Measurements from ENCODE around the gene ATXN7L1.
"Not testable (repeated sequence)": the region's sequence is repeated elsewhere in the genome, so short reads cannot be mapped to it uniquely, and the experiment has no call there.

Gene ATXN7L1

DNA sequence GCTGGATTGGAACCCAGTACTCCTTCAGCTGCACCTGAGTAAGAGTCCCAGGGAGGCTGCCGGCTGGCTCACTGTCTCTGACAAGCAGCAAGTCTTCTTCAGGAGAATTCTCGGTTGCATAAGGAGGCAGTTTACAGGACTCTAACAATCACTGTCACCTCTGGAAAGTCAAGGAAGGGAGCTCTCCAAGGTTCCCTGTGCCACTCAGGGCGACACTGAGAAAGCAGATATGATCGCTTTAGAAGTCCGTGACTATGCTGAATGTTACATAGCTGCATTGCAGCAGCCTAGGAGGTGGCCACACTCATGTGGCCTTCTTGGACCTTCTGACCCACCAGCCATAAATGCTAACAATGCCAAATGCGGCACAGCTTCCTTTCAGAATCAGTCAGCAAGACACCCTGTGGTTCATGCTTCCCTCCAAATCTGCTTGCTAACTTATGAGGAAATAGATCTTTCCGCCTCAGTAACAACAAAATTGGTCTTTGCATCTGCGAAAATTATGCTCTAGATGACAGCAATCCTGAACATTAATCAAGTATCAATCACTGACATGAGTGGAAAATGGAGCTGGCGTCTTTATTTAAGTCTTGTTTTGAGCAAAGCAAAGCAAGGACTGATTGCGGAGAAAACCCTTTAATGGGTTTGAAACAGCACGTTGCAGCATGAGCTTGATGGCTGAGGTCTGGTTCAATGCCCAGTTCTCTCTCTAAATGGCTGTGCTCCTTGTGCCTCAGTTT is 132.9 kb downstream of the ATXN7L1 start:
- DNase-seq (ENCODE audit: low read depth) = no peak

DNA sequence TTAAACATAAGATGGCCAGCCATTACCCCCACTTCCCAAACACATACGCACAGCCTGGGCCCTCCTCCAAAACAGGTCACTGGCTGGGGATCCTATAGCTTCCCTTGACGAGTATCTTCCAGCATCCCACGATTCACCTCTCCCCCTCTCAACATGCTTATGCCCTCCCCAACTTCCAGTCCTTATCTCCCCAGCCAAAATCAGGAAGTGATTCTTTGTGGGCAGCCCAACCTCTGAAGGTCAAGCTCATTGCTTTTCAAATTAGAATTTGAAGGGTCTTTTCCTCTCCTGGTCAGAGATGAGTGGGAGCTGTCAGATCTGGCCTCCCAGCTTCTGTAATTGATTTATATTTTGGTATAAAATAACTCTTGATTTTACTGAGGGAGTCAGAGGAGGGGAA is 133.6 kb downstream of the ATXN7L1 start:
- DNase-seq (ENCODE audit: low read depth) = no peak

DNA sequence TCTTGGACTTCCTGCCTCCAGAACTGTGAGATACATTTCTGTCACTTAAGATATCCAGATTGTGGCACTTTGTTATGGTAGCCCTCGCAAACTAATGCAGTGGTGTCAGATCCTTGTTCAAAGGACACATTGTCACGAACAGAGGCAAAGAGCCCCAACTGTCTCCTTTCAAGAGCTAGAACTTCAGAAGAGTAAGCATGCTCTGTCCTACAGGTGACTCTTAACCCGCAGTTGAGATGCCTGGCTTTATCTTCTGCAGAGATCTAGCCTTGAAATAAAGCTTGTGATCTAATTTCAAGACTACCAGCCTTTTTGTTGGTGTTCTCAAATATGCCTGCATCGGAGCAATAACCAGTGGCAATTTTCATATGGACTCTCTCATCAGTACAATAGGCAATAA is 134.4 kb downstream of the ATXN7L1 start:
- no peak for DNase-seq (ENCODE audit: low read depth)

DNA sequence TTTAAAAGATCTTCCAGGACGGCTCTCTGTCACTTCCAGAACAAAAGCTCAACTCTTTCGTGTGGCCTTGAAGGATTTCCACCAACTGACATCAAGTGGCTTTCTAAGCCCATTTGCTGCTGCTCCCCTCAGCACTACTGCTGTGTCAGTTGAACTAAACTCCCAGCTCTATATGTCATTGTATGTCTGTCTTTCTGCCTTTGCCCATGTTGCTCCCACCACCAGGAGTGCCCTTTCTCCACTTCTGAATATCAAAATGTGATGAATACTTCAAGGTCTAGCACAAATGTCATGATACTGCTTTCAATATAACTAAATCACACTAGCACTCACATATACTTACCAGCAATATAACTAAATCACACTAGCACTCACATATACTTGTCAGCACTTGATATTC is 138.3 kb downstream of the ATXN7L1 start:
- DNase-seq (ENCODE audit: low read depth) = no peak

DNA sequence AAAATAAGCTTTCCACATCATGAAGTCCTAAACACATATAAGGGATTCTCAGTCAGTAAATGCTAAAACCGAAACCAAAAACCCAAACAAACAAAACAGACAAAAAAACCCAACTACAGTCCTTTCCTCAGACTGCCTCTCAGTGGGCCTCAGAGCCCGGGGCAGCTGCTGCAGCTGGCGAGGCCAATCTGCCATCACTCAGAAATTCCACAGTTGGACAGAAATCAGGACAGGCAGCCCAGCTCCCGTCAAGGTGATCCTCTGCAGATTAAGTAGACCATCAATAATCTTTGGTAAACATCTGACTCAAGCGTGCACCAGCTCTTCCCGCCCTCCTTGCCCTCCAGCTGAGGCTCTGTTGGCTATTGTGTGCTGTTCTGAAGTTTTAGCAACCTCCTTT is 142.2 kb downstream of the ATXN7L1 start:
- no peak for DNase-seq (ENCODE audit: low read depth)

DNA sequence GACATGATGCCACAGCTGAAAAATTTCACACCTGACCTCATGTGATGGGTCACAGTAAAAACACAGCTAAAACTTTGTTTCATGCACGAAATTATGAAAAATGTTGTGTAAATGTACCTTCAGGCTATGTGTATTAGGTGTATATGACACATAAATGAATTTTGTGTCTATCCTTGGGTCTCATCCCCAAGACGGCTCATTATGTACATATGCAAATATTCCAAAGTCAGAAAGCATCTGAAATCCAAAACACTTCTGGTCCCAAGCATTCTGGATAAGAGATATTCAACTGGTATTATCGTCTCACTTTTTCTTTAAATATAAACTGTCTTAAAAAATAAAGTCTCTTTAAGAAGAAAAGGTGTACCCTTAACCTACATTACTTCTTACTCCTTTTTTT is 145.4 kb downstream of the ATXN7L1 start:
- DNase-seq (ENCODE audit: low read depth) = no peak

DNA sequence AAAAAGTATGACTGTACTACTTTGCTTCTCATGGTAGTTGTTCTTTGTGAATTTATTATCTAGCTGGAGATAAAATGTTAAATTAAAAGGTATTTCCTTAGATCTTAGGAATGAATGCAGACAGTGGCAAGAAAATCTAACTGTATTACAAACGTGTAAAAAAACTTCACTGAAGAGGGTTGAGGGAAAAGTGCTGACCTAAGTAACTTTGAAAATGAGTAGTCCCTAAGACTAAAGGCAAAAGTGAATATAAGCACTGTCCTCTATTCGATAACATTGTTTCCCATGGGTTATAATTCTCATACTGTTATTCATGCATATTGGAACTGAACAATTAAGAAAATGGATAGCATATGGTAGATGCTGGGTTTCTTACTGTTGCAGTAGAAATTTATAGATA is 148.4 kb downstream of the ATXN7L1 start:
- no peak for DNase-seq (ENCODE audit: low read depth)

DNA sequence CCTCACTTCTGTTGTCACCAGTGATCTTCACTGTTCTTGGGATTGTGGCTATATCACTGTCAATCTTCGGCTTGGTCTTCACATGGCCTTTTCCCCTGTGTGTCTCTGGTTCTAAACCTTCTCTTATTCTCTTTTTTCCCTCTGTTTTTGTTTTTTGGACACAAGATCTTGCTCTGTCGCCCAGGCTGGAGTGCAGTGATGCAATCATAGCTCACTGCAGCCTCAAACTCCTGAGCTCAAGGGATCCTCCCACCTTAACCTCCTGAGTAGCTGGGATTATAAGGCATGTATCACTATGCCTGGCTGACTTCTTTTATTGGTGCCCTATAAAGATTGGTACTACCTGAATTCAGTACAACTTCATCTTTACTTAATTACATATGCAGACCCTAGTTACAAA is 151.7 kb downstream of the ATXN7L1 start:
- no peak for DNase-seq (ENCODE audit: low read depth)

DNA sequence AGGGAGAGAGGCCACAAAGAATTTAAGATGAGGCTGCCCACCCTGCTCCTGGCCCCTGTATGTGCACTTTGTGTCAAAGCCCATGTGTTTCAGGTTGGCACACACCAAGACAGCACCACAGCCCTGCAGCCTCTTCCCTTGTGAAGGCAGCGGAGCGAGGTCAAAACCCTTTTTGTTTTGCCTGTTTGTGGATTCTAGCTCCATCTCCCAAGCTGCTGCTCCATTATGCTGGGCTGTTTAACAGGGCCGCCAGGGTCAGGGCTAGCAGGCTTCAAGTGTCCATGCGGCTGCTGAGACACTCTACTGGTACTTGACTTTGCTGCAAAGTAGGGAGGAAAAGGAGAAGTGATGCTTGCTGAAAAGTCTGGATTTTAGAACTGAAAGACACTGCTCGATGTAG is 152.8 kb downstream of the ATXN7L1 start:
- DNase-seq (ENCODE audit: low read depth) = no peak

DNA sequence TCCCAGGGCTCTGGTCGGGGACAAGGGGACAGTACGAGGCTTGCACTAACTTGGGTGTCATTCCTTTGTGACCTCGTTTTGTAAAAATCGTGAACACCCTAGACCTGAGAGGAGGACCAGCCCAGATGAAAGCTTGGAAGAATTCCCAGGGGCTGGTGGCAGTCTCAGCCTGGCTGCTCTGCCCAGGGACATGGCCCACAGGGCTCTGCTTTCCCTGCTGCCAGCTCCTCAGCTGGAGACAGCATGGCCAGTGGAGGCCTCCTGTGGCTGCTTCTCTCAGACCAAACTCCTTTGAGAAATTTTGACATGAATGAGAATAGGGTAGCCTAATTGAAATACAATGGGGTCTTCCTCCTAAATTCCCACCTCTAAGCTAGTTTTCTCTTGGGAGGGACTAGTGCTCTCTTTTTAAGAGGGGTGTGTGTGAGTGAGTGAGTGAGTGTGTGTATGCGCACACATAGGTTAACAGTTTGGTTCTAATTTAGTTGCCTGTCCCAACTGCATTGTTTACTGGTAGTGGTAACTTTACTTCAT is 154.8 kb downstream of the ATXN7L1 start:
- DNase-seq (ENCODE audit: low read depth) = no peak

DNA sequence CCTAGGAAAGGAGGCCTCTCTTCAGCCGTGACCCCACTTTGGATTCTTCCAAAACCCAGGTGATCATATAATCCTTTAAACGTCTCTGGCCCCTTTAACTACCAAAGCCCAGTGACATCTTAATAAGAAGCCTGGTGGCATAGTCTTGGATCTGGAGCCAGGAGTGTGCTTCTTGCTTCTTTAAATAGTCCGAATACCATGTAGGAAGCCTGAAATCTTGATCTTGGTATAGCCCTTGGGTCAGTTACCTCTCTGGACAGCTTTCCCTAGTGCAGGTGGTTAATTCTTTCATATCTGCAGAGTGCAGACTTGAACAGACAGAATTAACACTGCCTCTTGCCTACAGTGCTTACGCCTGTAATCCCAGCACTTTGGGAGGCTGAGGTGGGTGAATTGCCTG is 156.5 kb downstream of the ATXN7L1 start:
- DNase-seq (ENCODE audit: low read depth) = no peak

DNA sequence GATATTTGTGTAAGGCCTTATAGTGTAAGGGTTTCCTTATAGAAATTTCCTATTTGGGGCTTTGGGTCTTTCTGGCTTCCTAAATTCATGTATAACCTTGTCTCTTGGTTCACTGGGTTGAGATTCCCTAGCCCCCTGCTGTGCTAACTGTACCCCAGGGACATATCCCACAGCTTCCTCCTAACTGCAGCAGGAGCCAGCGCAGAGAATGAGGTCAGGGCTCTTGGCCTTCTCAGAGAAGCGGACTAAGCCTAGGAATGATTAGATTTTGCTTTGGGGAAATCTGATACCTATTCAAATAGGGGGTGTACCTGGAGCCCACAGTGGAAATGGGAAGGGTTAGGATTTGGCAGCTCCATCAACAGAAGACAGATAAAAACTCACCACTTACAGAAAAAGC is 157.0 kb downstream of the ATXN7L1 start:
- no peak for DNase-seq (ENCODE audit: low read depth)

DNA sequence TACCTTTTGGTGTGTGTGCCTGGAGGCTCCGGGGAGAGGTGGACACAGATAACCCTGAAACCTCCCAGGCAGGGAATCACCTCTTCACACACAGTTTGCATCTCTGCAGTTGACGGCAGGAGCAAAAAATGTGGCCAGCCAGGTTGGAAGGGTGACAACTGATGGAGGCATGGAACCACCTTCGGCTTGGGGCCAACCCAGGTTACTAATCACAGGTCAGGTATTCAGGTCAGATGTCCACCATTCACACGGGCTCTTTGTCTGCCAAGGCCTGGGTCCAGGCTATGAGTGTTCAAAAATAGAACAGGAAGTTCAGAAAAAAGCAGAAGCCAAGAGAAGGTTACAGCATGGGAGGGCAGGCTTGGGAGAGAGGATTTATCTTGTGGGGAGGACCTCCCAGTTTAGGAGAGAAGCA is 157.9 kb downstream of the ATXN7L1 start:
- no peak for DNase-seq (ENCODE audit: low read depth)

DNA sequence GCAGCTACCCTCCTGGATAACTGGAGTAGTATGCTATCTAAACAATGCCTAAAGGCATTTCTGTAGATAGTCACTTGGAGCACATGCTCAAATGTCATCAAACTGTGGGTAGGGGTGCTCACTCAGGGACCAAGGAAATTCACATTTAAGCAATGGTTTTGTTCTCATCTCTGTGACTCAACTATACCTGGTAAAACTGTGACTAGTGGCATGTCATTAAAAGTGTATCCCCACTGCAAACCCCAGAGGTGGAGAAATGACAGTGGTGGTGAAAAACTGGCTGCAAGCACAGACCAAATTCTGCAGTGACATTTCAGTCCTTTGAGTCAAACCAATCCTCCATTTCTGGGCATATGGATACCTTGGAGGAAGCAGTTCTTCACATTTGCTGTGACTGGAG is 160.9 kb downstream of the ATXN7L1 start:
- DNase-seq (ENCODE audit: low read depth) = no peak

DNA sequence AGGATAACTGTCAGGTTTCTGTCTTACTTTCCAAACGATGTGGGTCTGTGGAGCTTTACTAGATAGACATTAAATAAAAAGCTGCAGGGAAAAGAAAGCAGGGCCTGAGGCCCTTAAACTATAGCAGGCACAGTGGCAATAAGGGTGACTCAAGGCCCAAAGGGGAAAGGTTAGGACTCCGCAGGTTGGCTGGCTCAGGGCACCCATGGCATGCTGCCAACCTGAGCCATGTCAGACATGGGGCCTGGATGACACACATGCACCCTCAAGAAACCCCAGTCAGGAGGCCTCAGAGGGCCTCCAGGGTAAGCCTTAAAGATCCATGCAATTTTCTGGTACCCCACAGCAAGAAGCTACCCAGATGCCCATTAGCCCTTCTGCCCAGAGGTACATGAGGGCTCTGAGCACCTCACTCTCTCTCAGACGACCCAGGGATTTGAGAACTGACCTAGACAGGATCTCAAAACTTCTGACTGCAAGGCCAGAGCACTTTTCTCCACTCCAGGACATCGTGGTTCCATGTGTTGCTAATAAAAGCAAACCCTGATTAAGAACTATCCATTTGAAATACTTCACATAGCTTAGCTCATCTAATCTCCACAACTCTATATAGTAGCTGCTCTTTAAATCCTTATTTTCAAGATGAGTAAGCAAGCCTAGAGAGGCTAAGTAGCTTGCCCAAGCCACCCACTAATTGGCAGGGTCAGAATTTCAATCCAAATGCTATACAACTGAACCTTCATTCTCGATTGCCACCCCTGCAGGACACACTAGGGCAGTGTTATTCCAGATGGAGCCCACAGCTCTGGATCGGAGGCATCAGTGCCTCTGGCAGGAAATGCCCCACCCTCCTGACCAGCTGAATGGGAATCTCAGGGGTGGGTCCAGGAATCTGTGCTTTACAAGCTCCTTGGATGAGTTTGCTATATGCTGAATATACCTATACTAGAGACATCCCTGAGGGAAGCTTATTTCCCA is 162.6 kb downstream of the ATXN7L1 start:
- DNase-seq (ENCODE audit: low read depth) = no peak

DNA sequence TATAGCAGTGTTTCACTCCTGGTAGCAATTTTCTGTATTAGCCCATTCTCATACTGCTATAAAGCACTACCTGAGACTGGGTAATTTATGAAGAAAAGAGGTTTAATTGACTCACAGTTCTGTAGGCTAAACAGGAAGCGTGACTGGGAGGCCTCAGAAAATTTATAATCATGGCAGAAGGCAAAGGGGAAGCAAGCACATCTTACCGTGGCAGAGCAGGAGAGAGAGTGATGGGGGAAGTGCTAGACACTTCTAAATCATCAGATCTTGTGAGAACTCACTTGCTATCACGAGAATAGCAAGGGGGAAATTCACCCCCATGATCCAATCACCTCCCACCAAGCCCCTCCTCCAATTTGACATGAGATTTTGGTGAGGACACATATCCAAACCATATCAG is 163.5 kb downstream of the ATXN7L1 start:
- no peak for DNase-seq (ENCODE audit: low read depth)

DNA sequence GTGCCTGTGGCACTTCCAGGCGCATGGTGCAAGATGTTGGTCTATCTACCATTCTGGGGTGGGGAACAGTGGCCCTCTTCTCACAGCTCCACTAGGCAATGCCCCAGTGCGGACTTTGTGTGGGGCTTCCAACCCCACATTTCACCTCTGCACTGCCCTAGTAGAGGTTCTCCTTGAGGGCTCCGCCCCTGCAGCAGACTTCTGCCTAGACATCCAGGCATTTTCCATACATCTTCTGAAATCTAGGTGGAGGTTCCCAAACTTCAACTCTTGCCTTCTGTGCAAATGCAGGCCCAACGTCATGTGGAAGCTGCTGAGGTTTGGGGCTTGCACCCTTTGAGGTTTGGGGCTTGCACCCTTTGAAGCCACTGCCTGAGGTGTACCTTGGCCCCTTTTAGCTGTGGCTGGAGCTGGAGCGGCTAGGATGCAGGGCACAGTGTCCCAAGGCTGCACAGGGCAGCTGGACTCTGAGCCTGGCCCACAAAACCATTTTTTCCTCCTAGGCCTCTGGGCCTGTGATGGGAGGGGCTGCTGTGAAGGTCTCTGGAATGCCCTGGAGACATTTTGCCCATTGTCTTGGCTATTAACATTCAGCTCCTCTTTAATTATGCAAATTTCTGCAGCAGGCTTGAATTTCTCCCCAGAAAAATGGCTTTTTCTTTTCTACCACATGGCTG is 164.5 kb downstream of the ATXN7L1 start:
- no peak for DNase-seq (ENCODE audit: low read depth)

DNA sequence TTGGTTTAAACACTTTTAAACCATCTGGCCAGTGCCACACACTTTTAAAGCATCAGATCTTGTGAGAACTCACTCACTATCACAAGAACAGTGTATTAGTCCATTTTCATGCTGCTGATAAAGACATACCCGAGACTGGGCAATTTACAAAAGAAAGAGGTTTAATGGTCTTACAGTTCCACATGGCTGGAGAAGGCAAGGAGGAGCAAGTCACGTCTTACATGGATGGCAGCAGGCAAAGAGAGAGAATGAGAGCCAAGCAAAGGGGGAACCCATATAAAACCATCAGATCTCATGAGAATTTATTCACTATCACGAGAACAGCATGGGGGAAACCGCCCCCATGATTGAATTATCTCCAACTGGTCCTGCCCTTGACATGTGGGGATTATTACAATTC is 165.7 kb downstream of the ATXN7L1 start:
- DNase-seq (ENCODE audit: low read depth) = not testable (repeated sequence)

DNA sequence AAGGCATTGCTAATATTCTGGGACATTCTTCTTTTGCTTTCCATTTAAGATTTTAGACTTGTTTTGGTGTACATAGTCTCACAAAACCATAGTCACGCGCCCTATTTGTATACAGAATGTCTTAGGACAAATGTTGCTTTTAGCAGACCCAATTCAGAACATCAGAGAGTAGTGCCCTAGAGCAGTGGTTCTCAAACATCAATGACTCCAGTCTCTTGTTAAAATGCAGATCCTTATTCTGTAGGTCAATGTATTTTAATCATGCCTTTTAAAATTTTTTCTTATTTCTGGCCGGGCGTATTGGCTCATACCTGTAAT is 167.7 kb downstream of the ATXN7L1 start:
- no peak for DNase-seq (ENCODE audit: low read depth)

DNA sequence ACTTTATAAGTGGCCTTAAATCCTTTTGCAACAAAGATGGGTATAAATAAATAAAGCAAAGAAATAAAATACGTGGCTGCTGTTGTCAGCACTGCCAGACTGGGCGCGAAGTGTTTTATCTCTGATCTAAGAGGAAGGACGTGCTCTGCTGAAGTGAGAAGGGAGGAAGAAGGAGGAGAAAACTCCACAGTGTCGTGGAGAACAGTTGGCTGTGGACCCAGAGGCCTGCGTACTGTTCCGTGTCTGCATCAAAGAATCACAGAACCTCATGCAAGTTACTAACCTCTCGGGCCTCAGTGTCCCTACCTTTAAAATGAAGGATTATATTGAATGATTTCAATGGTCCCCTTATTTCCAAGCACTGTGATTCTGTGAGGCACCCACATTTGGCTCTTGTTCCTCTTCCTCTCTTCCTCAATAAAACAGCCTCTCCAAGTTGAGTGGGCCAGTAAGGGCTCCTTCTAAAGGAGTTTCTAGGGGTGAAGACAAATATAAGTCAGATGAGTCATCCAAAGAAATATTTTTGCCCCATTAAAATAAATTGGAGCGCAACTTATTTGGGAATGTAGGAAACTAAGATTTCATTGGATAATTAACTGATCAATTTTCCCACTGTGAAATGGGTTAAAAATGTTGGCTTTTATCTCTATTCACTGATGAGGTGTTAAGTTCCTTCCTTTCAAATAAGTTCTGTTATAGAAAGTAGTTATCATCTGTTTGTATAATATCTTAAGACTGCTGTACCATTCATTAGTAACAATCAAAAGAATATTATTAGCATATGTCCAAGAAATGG is 168.2 kb downstream of the ATXN7L1 start:
- no peak for DNase-seq (ENCODE audit: low read depth)

DNA sequence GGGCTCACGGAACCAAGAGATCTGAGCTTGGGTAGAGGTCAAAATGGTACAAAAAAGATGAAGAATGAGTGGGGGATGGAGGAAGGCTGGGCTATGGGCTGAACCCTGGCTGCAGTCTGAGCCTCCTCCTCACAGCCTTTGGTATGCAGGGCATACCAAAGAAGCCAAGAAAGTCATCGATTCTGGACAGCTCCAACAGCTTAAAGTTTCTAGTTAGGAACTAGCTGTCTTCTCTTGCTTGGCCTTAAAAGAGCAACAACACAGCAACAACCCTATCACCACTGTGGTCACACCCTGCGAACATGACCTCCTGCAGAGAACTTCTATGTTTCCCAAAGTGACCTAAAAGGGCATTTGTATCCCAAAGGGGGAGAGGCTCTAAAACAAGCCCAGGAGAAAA is 169.0 kb downstream of the ATXN7L1 start:
- no peak for DNase-seq (ENCODE audit: low read depth)

DNA sequence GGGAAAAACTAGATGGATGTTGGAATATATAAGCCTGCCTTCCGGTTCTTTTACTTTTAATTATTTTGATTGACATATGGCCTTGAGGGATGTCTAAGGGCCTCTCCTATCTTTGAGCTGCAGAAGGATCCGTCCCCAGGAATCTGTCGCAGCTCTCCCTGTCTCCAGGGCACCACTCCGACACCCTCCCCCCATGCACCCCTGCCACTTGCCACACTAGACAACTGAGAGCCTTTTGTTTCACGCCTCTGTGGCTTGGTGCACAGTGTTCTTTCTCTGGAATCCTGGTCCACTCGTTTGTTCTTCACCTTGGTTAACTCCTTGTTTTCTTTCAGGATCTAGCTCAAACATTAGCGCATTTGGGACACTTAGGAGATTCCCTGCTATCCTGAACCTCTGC is 171.0 kb downstream of the ATXN7L1 start:
- DNase-seq (ENCODE audit: low read depth) = no peak

Measured in HS-27A (cell line).